Activated CD4-positive, alpha-beta memory T cell treated with anti-CD3 and anti-CD28 coated beads for 36 hours (primary cell): Measurements from ENCODE around the gene CCR1. TPM values are rescaled to one million over a fixed set of nuclear protein-coding genes. Genes with fewer than 3 reads are reported as not detected.
"Not testable (repeated sequence)": the region's sequence is repeated elsewhere in the genome, so short reads cannot be mapped to it uniquely, and the experiment has no call there.

Experiments
- CTCF ChIA-PET: fragments of 350-600 bp; sonication (Branson Sonifier 250); formaldehyde crosslinking; loops from one replicate; lab custom pipeline; 2021; ENCODE audit warnings: antibody characterized with exemption, inconsistent platforms; lab: Charles Lee
- POLR2A ChIA-PET: fragments of 350-600 bp; sonication (Branson Sonifier 250); formaldehyde crosslinking; loops from one replicate; lab custom pipeline; 2021; ENCODE audit warnings: antibody characterized with exemption; lab: Charles Lee
- DNase-seq: peaks from one replicate; pipeline ENCODE4 v3.0.0-alpha.2; 2020
- H3K27ac Mint-ChIP-seq: one replicate; pipeline ENCODE4 v1.8.0; 2021; ENCODE audit warnings: mixed read lengths
- H3K27me3 Mint-ChIP-seq: one replicate; pipeline ENCODE4 v1.8.0; 2021; ENCODE audit warnings: mixed read lengths
- H3K36me3 Mint-ChIP-seq: one replicate; pipeline ENCODE4 v1.8.0; 2021; ENCODE audit warnings: mixed read lengths
- H3K4me1 Mint-ChIP-seq: one replicate; pipeline ENCODE4 v1.8.0; 2021; ENCODE audit warnings: low read depth, mixed read lengths
- H3K4me3 Mint-ChIP-seq: one replicate; pipeline ENCODE4 v1.8.0; 2021; ENCODE audit warnings: mild to moderate bottlenecking, mixed read lengths
- H3K9me3 Mint-ChIP-seq: one replicate; pipeline ENCODE4 v1.8.0; 2021; ENCODE audit warnings: mixed read lengths
- intact Hi-C: fragments of 100-400 bp; cut with micrococcal nuclease; formaldehyde crosslinking; loops from one replicate; pipeline ENCODE4 v1.15.1; 2023
- total RNA-seq, 2 experiments: library from RNA; stranded (reverse); gene quantifications; one replicate each; pipeline ENCODE4 v1.2.3, GENCODE V29; 2021

The CCR1 gene
- total RNA-seq, 2 experiments from 2014 or later = 0.80 to 1.3 TPM

DNA sequence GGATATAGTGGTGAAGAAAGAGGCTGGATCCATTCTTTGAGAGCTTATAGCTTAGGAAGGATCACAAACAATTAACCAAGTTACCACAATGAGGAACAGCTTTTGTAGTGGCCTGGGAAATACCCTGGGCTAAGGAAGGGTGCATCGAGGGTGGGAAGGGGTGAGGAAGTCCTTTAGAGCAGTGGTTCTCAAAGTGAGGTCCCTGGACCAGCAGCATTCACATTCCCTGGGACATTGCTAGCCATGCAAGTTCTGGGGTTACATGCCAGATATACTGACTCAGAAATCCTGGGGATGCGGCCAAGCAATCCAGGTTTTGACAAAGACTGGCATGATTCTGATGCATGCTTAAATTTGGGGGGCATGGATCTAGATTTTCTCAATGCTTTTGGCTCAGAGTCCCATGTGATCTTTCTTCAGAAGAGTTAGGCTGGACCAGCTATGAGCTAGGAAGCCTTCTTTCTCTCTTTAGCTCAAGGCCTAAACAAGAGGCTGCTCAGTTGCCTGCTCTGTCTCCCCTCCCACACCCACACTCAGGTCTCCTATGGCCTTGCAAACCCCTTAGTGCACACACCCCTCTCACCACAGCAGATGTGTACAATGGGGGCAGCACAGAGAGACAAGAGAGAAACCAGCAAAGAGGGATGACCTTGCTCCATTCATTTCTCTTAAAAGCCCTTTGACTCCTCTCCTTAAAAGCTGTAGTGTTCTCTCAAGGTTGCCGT lies 1.8 kb upstream of the CCR1 start:
- CTCF ChIA-PET = interaction anchor here (0.7 to 3.9 kb wide), 6 partner anchors 67 to 168 kb away, joined by 3 to 19 read pairs (median 4); partner anchors contain the start of gene CCR5
- Mint-ChIP-seq H3K9me3 (no peaks in the 10 kb centered on the region), H3K4me3 (no peak overlapping the region), H3K4me1 (peaks cover 17% of the 10 kb centered on the region), H3K36me3 (no peaks in the 10 kb centered on the region), H3K27ac (no peak overlapping the region), H3K27me3 (peaks cover 1% of the 10 kb centered on the region)
- POLR2A ChIA-PET = no interaction called here
- no peak for DNase-seq
- intact Hi-C loops = loop anchor here (2.0 to 5.0 kb wide), 2 partner anchors 57 to 113 kb away; no protein-coding TSS in a partner anchor

DNA sequence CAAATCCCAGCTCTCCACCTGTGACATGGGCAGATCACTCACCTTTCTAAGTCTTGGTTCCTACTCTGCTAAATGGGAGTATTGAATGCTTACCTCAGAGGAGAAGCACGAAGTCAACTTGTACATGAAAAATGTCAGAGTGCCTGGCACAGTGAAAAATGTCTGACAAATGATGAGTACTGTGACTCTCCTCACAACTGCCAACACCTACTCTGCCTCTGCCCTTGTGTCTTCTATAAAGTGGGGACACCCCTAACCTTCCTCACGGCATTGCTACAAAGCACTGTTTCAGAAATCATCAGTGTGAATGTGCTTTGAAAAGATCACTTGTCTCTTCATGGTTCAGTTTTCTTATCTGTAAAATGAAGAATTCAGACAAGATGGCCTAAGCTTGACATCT lies 940 bp upstream of the CCR1 start:
- CTCF ChIA-PET = interaction anchor here (0.8 to 3.9 kb wide), 15 partner anchors 8 to 280 kb away, joined by 3 to 19 read pairs (median 5); partner anchors contain the start of gene CCR5
- POLR2A ChIA-PET = interaction anchor here (1.0 to 2.6 kb wide), 4 partner anchors 76 to 266 kb away, joined by 4 to 14 read pairs (median 4); partner anchors contain the start of genes CCR5 and CXCR6
- intact Hi-C loops = loop anchor here (2.0 to 5.0 kb wide), 2 partner anchors 58 to 112 kb away; no protein-coding TSS in a partner anchor
- Mint-ChIP-seq H3K27me3 (peaks cover 1% of the 10 kb centered on the region), H3K4me3 (no peak overlapping the region), H3K36me3 (no peaks in the 10 kb centered on the region), H3K27ac (no peak overlapping the region), H3K4me1 (peaks cover 17% of the 10 kb centered on the region), H3K9me3 (no peaks in the 10 kb centered on the region)
- DNase-seq = no peak

DNA sequence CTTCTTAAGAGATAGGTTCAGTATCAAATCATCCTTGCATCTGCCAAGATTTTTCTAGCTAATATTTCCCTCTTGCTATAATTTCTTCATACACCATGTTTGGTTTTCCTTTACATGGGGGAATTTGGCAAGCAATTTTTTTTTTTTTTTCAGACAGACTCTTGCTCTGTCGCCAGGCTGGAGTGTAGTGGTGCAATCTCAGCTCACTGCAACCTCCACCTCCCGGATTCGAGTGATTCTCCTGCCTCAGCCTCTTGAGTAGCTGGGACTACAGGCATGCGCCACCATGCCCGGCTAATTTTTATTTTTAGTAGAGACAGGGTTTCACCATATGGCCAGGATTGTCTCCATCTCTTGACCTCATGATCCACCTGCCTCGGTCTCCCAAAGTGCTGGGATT lies 599 bp downstream of the CCR1 start:
- not testable (repeated sequence) for H3K9me3 Mint-ChIP-seq, H3K4me3 Mint-ChIP-seq, DNase-seq, H3K27ac Mint-ChIP-seq, H3K27me3 Mint-ChIP-seq, H3K36me3 Mint-ChIP-seq
- ChIA-PET POLR2A (interaction anchor here (0.9 to 2.6 kb wide), 6 partner anchors 9 to 162 kb away, joined by 3 to 14 read pairs (median 5); partner anchors contain the start of gene CCR5), CTCF (interaction anchor here (0.6 to 3.9 kb wide), 20 partner anchors 10 to 344 kb away, joined by 3 to 19 read pairs (median 4); partner anchors contain the start of gene CCR5)
- intact Hi-C loops = loop anchor here (5.0 kb wide), 1 partner anchor 60 kb away; no protein-coding TSS in a partner anchor
- peaks cover 17% of the 10 kb centered on the region for H3K4me1 Mint-ChIP-seq

DNA sequence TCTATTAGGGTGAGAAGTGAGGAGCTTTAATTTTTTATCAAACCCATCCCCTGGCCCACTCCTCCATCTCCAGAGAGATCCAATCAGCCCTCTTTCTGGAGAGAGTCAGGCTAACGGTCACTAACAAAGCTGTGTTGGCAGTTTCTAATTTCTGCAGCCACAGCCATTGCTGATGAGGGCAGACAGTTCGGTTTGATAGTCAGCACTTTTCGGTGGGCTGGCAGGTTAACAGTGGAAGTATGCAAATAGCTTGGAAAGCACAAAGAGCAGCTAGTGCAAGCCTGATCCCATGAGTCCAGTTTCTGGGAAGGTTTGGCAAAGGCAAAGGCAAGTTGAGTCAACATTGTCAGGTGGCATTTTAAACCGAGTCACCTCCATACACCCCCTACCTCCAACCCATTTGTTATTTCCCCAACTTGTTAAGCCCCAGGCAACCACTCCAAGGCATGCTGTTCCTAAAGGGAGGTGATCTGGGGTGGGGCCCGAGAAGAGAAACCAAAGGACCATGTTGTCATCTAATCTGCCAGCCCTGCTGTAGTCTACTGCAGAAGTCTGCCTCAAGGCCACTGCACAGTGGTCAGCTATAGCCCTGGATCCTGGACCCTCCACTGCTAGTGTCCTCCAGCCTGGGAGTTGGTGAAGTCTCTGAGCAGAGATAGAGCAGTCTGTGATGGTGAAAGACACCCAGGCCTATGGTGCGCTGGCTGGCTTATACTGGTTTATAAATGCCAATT lies 1.7 kb downstream of the CCR1 start:
- no peak for DNase-seq
- Mint-ChIP-seq H3K4me3 (no peak overlapping the region), H3K27ac (no peak overlapping the region), H3K36me3 (no peaks in the 10 kb centered on the region), H3K9me3 (no peaks in the 10 kb centered on the region), H3K27me3 (peaks cover 1% of the 10 kb centered on the region), H3K4me1 (peaks cover 17% of the 10 kb centered on the region)
- ChIA-PET CTCF (interaction anchor here (0.6 to 3.9 kb wide), 3 partner anchors 109 to 249 kb away, joined by 3 to 19 read pairs (median 4); partner anchors contain the start of gene CCR5), POLR2A (no interaction called here)
- intact Hi-C loops = loop anchor here (5.0 kb wide), 1 partner anchor 61 kb away; no protein-coding TSS in a partner anchor

DNA sequence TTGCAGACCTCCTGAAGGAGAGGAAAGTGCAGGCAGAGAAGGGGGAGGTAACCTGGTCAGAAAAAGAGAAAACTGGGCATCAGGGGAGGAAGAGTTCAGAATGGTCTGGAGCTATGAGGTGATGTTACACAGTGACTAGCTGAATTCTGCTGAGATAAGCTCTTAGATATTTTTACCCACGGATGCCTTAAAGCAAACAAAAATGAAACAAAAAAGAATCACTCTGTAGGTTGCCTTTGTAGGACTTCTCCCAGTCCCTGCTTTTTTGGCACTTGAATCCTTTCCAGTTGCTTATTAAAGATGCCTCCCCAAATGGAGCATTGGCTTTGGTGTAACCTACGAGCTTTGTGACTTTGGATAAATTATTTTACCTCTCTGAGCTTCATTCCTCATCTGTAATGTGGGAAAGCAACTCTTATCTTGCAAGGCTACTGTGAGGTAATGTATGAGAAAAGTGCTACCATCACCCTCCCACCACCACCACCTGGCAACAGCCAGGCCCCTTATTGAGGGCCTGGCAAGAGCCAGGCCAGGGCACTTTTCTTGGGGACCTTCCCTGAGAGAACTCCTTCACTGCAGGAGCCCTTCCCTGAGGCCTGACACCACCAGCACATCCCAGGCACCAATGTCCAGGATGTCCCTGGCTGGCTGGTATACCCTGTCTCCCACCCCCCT lies 2.7 kb downstream of the CCR1 start:
- Mint-ChIP-seq H3K27ac (no peak overlapping the region), H3K27me3 (peaks cover 1% of the 10 kb centered on the region), H3K36me3 (no peaks in the 10 kb centered on the region), H3K4me3 (no peak overlapping the region), H3K9me3 (no peaks in the 10 kb centered on the region), H3K4me1 (peaks cover 17% of the 10 kb centered on the region)
- ChIA-PET POLR2A (no interaction called here), CTCF (interaction anchor here (0.7 kb wide), 1 partner anchor 71 kb away, joined by 4 read pairs; no protein-coding TSS in a partner anchor)
- intact Hi-C loops = loop anchor here (5.0 kb wide), 1 partner anchor 62 kb away; no protein-coding TSS in a partner anchor
- no peak for DNase-seq

DNA sequence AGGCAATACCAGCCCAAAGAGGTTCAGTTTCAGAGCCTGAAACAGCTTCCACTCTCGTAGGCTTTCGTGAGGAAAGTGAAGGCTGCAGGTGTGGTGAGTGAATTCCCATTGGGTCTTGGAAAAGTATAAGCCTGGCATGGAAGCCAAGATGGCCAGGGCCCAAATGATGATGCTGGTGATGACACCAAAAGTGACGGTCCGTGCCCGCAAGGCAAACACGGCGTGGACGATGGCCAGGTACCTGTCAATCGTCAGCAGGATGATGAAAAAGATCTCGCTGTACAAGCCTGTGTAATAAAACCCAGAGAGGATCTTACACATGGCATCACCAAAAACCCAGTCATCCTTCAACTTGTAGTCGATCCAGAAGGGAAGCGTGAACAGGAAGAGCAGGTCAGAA lies 4.4 kb downstream of the CCR1 start:
- Mint-ChIP-seq H3K27me3 (peaks cover 1% of the 10 kb centered on the region), H3K36me3 (no peaks in the 10 kb centered on the region), H3K4me1 (peaks cover 12% of the 10 kb centered on the region), H3K27ac (no peak overlapping the region), H3K9me3 (no peaks in the 10 kb centered on the region), H3K4me3 (no peak overlapping the region)
- intact Hi-C loops = no loop called here
- ChIA-PET POLR2A (no interaction called here), CTCF (no interaction called here)
- no peak for DNase-seq

DNA sequence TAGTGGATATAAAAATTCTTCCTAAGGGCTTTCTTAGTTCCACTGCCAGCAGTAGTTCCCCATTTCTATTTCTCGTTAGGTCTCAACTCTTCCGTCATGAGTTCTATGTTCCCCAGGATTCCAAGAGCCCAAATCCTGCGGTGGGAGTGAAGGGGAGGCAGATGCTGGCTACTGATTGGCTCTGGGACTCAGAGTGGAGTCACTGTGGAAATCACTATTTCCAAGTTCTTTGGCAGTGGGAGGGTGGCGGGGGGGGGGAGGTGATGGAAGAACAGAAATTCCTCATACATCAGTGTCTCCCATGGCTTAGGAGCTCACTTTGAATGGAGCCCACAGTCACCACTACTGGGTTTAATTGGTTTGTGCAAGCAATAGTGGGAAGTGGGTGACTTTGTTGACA lies 5.6 kb downstream of the CCR1 start:
- no peaks in the 10 kb centered on the region for H3K27me3 Mint-ChIP-seq
- ChIA-PET CTCF (no interaction called here), POLR2A (no interaction called here)
- intact Hi-C loops = no loop called here
- no peaks in the 10 kb centered on the region for H3K36me3 Mint-ChIP-seq
- peaks cover 4% of the 10 kb centered on the region for H3K9me3 Mint-ChIP-seq
- peaks cover under 1% of the 10 kb centered on the region for H3K4me1 Mint-ChIP-seq
- no peak for DNase-seq
- H3K4me3 Mint-ChIP-seq = no peak overlapping the region
- H3K27ac Mint-ChIP-seq = no peak overlapping the region

DNA sequence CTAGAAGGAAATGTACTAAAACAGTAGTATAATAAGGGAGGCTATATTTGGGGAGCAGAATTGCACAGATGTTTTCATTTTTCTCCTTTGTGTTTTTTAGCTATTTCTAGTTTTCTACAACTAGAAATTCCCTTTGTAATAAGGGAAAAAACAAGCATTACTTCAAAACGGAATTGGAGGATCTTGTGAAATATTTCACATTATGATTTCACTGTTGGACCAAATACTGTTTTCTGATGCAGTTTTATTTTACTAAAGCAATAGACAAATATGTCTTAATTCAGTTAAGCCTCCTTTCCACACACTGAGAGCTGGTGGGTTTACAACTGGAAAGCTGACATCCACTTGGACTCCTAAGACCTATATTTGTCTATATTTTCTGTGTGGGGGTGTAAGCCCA lies 7.3 kb downstream of the CCR1 start:
- CTCF ChIA-PET = interaction anchor here (1.6 kb wide), 1 partner anchor 168 kb away, joined by 3 read pairs; no protein-coding TSS in a partner anchor
- Mint-ChIP-seq H3K36me3 (no peaks in the 10 kb centered on the region), H3K9me3 (peaks cover 7% of the 10 kb centered on the region), H3K27me3 (no peaks in the 10 kb centered on the region), H3K27ac (no peak overlapping the region), H3K4me3 (no peak overlapping the region), H3K4me1 (no peaks in the 10 kb centered on the region)
- no peak for DNase-seq
- intact Hi-C loops = no loop called here
- POLR2A ChIA-PET = no interaction called here

DNA sequence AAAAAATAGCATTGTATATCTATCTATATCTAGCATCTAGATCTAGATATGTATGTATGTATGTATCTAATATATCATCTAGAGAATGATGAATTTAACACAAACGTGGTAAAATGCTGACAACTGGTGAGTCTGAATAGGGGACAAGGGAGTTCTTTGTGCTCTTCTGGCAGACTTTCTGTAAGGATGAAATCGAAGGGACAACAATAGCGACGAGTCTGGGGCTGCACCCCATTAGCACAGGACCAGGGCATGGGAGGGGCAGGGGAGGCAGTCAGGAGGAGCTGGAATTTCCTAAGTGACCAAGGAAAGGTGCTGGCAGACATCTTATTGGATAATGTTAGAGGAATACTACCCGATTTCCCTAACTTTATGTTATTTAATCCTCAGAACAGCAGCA lies 7.9 kb downstream of the CCR1 start:
- H3K4me3 Mint-ChIP-seq = no peak overlapping the region
- H3K27me3 Mint-ChIP-seq = no peaks in the 10 kb centered on the region
- H3K9me3 Mint-ChIP-seq = peaks cover 8% of the 10 kb centered on the region
- intact Hi-C loops = no loop called here
- POLR2A ChIA-PET = no interaction called here
- H3K4me1 Mint-ChIP-seq = no peaks in the 10 kb centered on the region
- H3K27ac Mint-ChIP-seq = no peak overlapping the region
- no peaks in the 10 kb centered on the region for H3K36me3 Mint-ChIP-seq
- no peak for DNase-seq
- CTCF ChIA-PET = interaction anchor here (1.6 kb wide), 1 partner anchor 168 kb away, joined by 3 read pairs; no protein-coding TSS in a partner anchor

DNA sequence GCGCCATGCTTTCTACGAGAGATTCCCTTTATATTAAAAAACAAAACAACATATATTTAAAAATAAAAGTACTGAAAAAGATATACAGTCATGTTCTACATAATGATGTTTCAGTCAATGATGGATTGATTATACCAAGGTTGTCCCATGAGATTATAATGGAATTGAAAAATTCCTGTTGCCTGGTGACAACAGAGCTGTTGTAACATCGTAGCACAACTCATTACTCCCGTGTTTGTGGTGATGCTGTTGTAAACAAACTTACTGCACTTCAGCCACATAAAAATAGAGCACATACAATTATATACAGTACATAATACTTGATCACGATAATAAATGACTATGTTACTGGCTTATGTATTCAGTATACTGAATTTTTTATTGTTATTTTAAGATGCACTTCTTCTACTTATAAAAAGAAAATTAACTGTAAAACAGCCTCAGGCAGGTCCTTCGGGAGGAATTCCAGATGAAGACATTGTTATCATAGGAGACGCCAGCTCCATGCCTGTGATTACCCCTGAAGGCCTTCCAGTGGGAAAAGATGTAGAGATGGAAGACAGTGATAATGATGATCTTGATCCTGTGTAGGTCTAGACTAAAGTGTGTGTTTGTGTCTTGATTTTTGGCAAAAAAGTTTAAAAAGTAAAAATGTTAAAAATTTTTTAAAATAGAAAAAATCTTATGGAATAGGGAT lies 11.7 kb downstream of the CCR1 start:
- no peak overlapping the region for H3K27ac Mint-ChIP-seq
- peaks cover 31% of the 10 kb centered on the region for H3K9me3 Mint-ChIP-seq
- no peak for DNase-seq
- intact Hi-C loops = no loop called here
- ChIA-PET CTCF (interaction anchor here (0.8 kb wide), 1 partner anchor 258 kb away, joined by 3 read pairs; no protein-coding TSS in a partner anchor), POLR2A (no interaction called here)
- H3K27me3 Mint-ChIP-seq = peaks cover 8% of the 10 kb centered on the region
- peaks cover 14% of the 10 kb centered on the region for H3K36me3 Mint-ChIP-seq
- H3K4me1 Mint-ChIP-seq = no peaks in the 10 kb centered on the region
- no peak overlapping the region for H3K4me3 Mint-ChIP-seq
